Keratinocyte (primary cell): ENCODE results near the gene PDE11A. TPM values are rescaled to one million over a fixed set of nuclear protein-coding genes. Genes with fewer than 3 reads are reported as not detected.

Source experiments
- DNase-seq: peaks from one replicate; pipeline ENCODE4 v3.0.0-alpha.2; 2011; ENCODE audit warnings: low read depth, missing footprints, low spot score
- FAIRE-seq: peaks from 2 replicates; lab custom pipeline; 2011; peaks lifted over from hg19 to GRCh38; lab: Jason Lieb, UNC
- H2AFZ ChIP-seq: 2 replicates; pipeline ENCODE4 v1.6.0; 2012; ENCODE audit warnings: low read length, control low read depth, inconsistent platforms; ENCODE audit not compliant: control insufficient read depth
- H3K27ac ChIP-seq: 2 replicates; pipeline ENCODE4 v1.5.1; 2011; ENCODE audit warnings: low read length; ENCODE audit not compliant: control insufficient read depth, insufficient read depth
- H3K27me3 ChIP-seq: 3 replicates; pipeline ENCODE4 v1.6.0; 2011; ENCODE audit warnings: low read length; ENCODE audit not compliant: control insufficient read depth, insufficient read depth; ENCODE audit errors: extremely low read depth
- H3K36me3 ChIP-seq, 2 experiments: 2 replicates in 1 of 2; 3 replicates in 1 of 2; pipeline ENCODE4 v1.5.1; 2011; ENCODE audit warnings: low read length in 2 of 2, mild to moderate bottlenecking in 1 of 2; ENCODE audit not compliant: control insufficient read depth in 2 of 2, insufficient read depth in 2 of 2; ENCODE audit errors: extremely low read depth in 1 of 2
- H3K4me1 ChIP-seq: 3 replicates; pipeline ENCODE4 v1.5.1; 2011; ENCODE audit warnings: low read length; ENCODE audit not compliant: control insufficient read depth, insufficient read depth; ENCODE audit errors: extremely low read depth
- H3K4me2 ChIP-seq: 3 replicates; pipeline ENCODE4 v1.6.0; 2011; ENCODE audit warnings: low read depth, low read length; ENCODE audit not compliant: control insufficient read depth, insufficient read depth; ENCODE audit errors: extremely low read depth
- H3K4me3 ChIP-seq, 3 experiments: fragments of 200-600 bp in 1 of 3; sonication (generic) in 1 of 3; 2 replicates in 2 of 3; 3 replicates in 1 of 3; pipeline ENCODE4 v1.5.1; 2011 to 2016; ENCODE audit warnings: low read length in 3 of 3, mild to moderate bottlenecking in 3 of 3, control low read depth in 2 of 3, inconsistent platforms in 1 of 3, low read depth in 1 of 3, mixed read lengths in 1 of 3, mixed run types in 1 of 3, moderate library complexity in 1 of 3; ENCODE audit not compliant: control insufficient read depth in 2 of 3, insufficient read depth in 2 of 3; ENCODE audit errors: extremely low read depth in 1 of 3
- H3K79me2 ChIP-seq: 2 replicates; pipeline ENCODE4 v1.6.0; 2012; ENCODE audit warnings: low read length; ENCODE audit not compliant: control insufficient read depth, insufficient read depth
- H3K9ac ChIP-seq: 3 replicates; pipeline ENCODE4 v1.6.0; 2011; ENCODE audit warnings: low read length; ENCODE audit not compliant: control insufficient read depth, insufficient read depth; ENCODE audit errors: extremely low read depth
- H3K9me1 ChIP-seq: 3 replicates; pipeline ENCODE4 v1.6.0; 2011; ENCODE audit warnings: low read length; ENCODE audit not compliant: control insufficient read depth, insufficient read depth; ENCODE audit errors: extremely low read depth
- H3K9me3 ChIP-seq: 2 replicates; pipeline ENCODE4 v1.5.1; 2012; ENCODE audit warnings: low read depth, low read length; ENCODE audit not compliant: control insufficient read depth
- H4K20me1 ChIP-seq: 3 replicates; pipeline ENCODE4 v1.6.0; 2011; ENCODE audit warnings: low read length; ENCODE audit not compliant: control insufficient read depth, insufficient read depth; ENCODE audit errors: extremely low read depth
- EZH2 ChIP-seq: IDR thresholded peaks from one replicate; pipeline ENCODE4 v1.6.1; 2012; ENCODE audit warnings: inconsistent platforms, mild to moderate bottlenecking, low read length, moderate library complexity
- dilution Hi-C: fragments of 300-500 bp; cut with MboI; formaldehyde crosslinking; loops from one replicate; pipeline ENCODE4 v1.7.0; 2020; ENCODE audit warnings: low sequenced_read_pairs; ENCODE audit not compliant: extremely low pct_ligation_motif_present
- polyA plus RNA-seq, 5 experiments: library from polyadenylated mRNA; depleted of rRNA in 3 of 5; stranded (reverse) in 3 of 5; stranded (forward) in 1 of 5; unstranded in 1 of 5; fragments of >200 nt; gene quantifications; 1 replicate in 1 of 5; 2 replicates in 3 of 5; 3 replicates in 1 of 5; pipeline versions ENCODE4 v1.2.1 to v1.2.3, GENCODE V29; 2011 to 2012; ENCODE audit warnings: missing spikeins in 2 of 5, low read depth in 1 of 5, low replicate concordance in 1 of 5
- TF ChIP-seq, protein P1 (sequence below), 3 experiments: IDR thresholded peaks in 1 of 3; conservative IDR thresholded peaks in 1 of 3; optimal IDR thresholded peaks in 1 of 3; 2 replicates in 2 of 3; 3 replicates in 1 of 3; pipeline versions ENCODE3 to v1.5.1; 2011; ENCODE audit warnings: low read length in 3 of 3, mild to moderate bottlenecking in 3 of 3, moderate library complexity in 2 of 3, control low read depth in 1 of 3, inconsistent platforms in 1 of 3; ENCODE audit not compliant: insufficient read depth in 2 of 3; ENCODE audit errors: extremely low read depth in 1 of 3

Gene PDE11A
- polyA plus RNA-seq, 1 donor (not counting 4 experiments of a cell fraction or from before 2014, with no cell fraction given), result 0.01 TPM

DNA sequence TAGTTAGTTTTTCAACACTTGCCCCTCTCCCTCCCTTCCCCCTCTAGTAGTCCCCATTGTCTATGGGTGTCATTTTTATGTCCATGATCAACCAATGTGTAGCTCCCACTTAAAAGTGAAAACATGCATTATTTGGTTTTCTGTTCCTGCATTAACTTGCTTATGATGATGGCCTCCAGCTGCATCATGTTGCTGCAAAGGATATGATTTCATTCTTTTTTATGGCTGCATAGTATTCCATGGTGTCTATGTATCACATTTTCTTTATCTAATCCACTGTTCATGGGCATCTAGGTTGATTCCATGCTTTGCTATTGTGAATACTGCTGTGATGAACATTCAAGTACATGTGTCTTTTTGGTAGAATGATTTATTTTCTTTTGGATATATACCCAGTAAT is 70.5 kb downstream of the PDE11A start:
- dilution Hi-C loops, result no loop called here
- DNase-seq (no peak), FAIRE-seq (no peak)
- Histone ChIP-seq H3K27me3 (no peaks in the 10 kb centered on the region), H3K79me2 (no peaks in the 10 kb centered on the region), H3K9ac (no peak overlapping the region), H3K4me3 (no peak overlapping the region), H3K4me1 (peaks cover 4% of the 10 kb centered on the region), H3K4me2 (no peak overlapping the region), H2AFZ (no peak overlapping the region), H3K27ac (no peak overlapping the region), H3K9me3 (no peaks in the 10 kb centered on the region), H4K20me1 (no peaks in the 10 kb centered on the region), H3K9me1 (no peaks in the 10 kb centered on the region), H3K36me3 (no peaks in the 10 kb centered on the region)
- no peak for TF ChIP-seq EZH2
- TF ChIP-seq, protein P1, sequence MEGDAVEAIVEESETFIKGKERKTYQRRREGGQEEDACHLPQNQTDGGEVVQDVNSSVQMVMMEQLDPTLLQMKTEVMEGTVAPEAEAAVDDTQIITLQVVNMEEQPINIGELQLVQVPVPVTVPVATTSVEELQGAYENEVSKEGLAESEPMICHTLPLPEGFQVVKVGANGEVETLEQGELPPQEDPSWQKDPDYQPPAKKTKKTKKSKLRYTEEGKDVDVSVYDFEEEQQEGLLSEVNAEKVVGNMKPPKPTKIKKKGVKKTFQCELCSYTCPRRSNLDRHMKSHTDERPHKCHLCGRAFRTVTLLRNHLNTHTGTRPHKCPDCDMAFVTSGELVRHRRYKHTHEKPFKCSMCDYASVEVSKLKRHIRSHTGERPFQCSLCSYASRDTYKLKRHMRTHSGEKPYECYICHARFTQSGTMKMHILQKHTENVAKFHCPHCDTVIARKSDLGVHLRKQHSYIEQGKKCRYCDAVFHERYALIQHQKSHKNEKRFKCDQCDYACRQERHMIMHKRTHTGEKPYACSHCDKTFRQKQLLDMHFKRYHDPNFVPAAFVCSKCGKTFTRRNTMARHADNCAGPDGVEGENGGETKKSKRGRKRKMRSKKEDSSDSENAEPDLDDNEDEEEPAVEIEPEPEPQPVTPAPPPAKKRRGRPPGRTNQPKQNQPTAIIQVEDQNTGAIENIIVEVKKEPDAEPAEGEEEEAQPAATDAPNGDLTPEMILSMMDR (optimal IDR thresholded peaks at IDR 0.05 in 1 of 3, IDR thresholded peaks at IDR 0.05 in 1 of 3, conservative IDR thresholded peaks at IDR 0.05 in 1 of 3; ENCODE audit: extremely low read depth in 1 of 3, insufficient read depth in 2 of 3, low read length in 3 of 3), result no peak

DNA sequence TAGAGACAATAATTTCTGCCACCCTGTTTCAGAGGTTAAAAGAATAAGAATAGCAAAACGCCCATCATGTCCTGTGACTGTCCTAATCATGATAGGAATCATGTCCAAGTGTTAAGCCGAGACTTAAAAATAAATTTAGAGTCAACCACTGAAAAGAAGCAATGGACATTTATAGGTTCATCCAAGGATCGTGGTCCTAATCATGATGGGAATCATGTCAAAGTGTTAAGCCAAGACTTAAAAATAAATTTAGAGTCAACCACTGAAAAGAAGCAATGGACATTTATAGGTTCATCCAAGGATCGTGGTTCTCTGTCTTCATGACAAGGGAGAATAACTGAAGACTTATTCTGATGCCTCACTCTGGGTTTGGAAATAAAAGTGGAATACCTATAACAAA is 73.6 kb downstream of the PDE11A start:
- Histone ChIP-seq H3K9me1 (no peaks in the 10 kb centered on the region), H3K9ac (no peak overlapping the region), H3K9me3 (no peaks in the 10 kb centered on the region), H3K27me3 (no peaks in the 10 kb centered on the region), H3K4me3 (no peak overlapping the region), H3K4me1 (peaks cover 4% of the 10 kb centered on the region), H3K27ac (no peak overlapping the region), H3K79me2 (no peaks in the 10 kb centered on the region), H2AFZ (no peak overlapping the region), H3K36me3 (no peaks in the 10 kb centered on the region), H3K4me2 (no peak overlapping the region), H4K20me1 (no peaks in the 10 kb centered on the region)
- dilution Hi-C loops, result no loop called here
- DNase-seq (no peak), FAIRE-seq (no peak)
- TF ChIP-seq EZH2, result no peak
- TF ChIP-seq, protein P1 (optimal IDR thresholded peaks at IDR 0.05 in 1 of 3, IDR thresholded peaks at IDR 0.05 in 1 of 3, conservative IDR thresholded peaks at IDR 0.05 in 1 of 3; ENCODE audit: extremely low read depth in 1 of 3, insufficient read depth in 2 of 3, low read length in 3 of 3), result no peak
